CD14-positive monocyte (primary cell): ENCODE results near the gene MVB12B. TPM values are rescaled to one million over a fixed set of nuclear protein-coding genes. Genes with fewer than 3 reads are reported as not detected.

Source experiments
- DNase-seq, 3 donors: peaks; one replicate each; pipeline ENCODE4 v3.0.0-alpha.2; 2011 to 2022
- H2AFZ ChIP-seq: 2 replicates; pipeline ENCODE4 v1.6.0; 2012; ENCODE audit warnings: mild to moderate bottlenecking, low read depth, low read length, inconsistent platforms; ENCODE audit not compliant: insufficient read depth, poor library complexity, severe bottlenecking
- H3K27ac ChIP-seq, 2 donors: 1 replicate in 1 of 2; 2 replicates in 1 of 2; pipeline ENCODE4 v1.5.1; 2012 to 2013; ENCODE audit warnings: low read length in 2 of 2, control low read depth in 1 of 2, inconsistent platforms in 1 of 2, low read depth in 1 of 2, mild to moderate bottlenecking in 1 of 2
- H3K27me3 ChIP-seq, 2 donors: one replicate each; pipeline versions ENCODE4 v1.6.0 to v1.6.1; 2011 to 2013; ENCODE audit warnings: low read length in 2 of 2; ENCODE audit not compliant: control insufficient read depth in 2 of 2, insufficient read depth in 2 of 2
- H3K36me3 ChIP-seq, 2 donors: replicated peaks in 1 of 2; 1 replicate in 1 of 2; 2 replicates in 1 of 2; pipeline versions ENCODE4 v1.5.1 to v1.6.1; 2012 to 2013; ENCODE audit warnings: low read length in 2 of 2, control low read depth in 1 of 2, inconsistent platforms in 1 of 2, mild to moderate bottlenecking in 1 of 2; ENCODE audit not compliant: insufficient read depth in 2 of 2, control insufficient read depth in 1 of 2
- H3K4me1 ChIP-seq, 2 donors: 1 replicate in 1 of 2; 2 replicates in 1 of 2; pipeline versions ENCODE4 v1.5.1 to v1.6.1; 2012 to 2013; ENCODE audit warnings: low read length in 2 of 2, control low read depth in 1 of 2, inconsistent platforms in 1 of 2, mild to moderate bottlenecking in 1 of 2, moderate library complexity in 1 of 2; ENCODE audit not compliant: insufficient read depth in 2 of 2, control insufficient read depth in 1 of 2
- H3K4me2 ChIP-seq: replicated peaks from 2 replicates; pipeline ENCODE3; 2012; ENCODE audit warnings: low read length, moderate library complexity, mild to moderate bottlenecking; ENCODE audit not compliant: poor library complexity, severe bottlenecking; ENCODE audit errors: extremely low read depth
- H3K4me3 ChIP-seq, 3 experiments: fragments of 200-600 bp in 1 of 3; sonication (generic) in 1 of 3; replicated peaks in 1 of 3; 1 replicate in 2 of 3; 2 replicates in 1 of 3; pipeline ENCODE4 v1.5.1; 2011 to 2013; ENCODE audit warnings: low read length in 3 of 3, mild to moderate bottlenecking in 3 of 3, control low read depth in 2 of 3, low read depth in 2 of 3, inconsistent platforms in 1 of 3, moderate library complexity in 1 of 3
- H3K79me2 ChIP-seq: 2 replicates; pipeline ENCODE4 v1.6.0; 2012; ENCODE audit warnings: mild to moderate bottlenecking, control low read depth, inconsistent platforms, low read length, moderate library complexity; ENCODE audit not compliant: insufficient read depth
- H3K9ac ChIP-seq: 2 replicates; pipeline ENCODE4 v1.6.0; 2017; ENCODE audit warnings: low read length, mild to moderate bottlenecking; ENCODE audit not compliant: insufficient read depth, poor library complexity, severe bottlenecking
- H3K9me3 ChIP-seq, 2 donors: replicated peaks in 1 of 2; 1 replicate in 1 of 2; 2 replicates in 1 of 2; pipeline versions ENCODE4 v1.5.1 to v1.6.1; 2012 to 2013; ENCODE audit warnings: low read length in 2 of 2, control low read depth in 1 of 2; ENCODE audit not compliant: control insufficient read depth in 1 of 2, insufficient read depth in 1 of 2
- H4K20me1 ChIP-seq: 2 replicates; pipeline ENCODE4 v1.6.0; 2012; ENCODE audit warnings: mild to moderate bottlenecking, low read length, control low read depth, moderate library complexity; ENCODE audit not compliant: insufficient read depth
- H3K27ac Mint-ChIP-seq, 7 donors: one replicate each; pipeline ENCODE4 v1.8.0; 2020; ENCODE audit warnings: mild to moderate bottlenecking in 7 of 7, mixed read lengths in 7 of 7, moderate library complexity in 6 of 7, inconsistent platforms in 2 of 7
- H3K27me3 Mint-ChIP-seq, 3 donors: one replicate each; pipeline ENCODE4 v1.8.0; 2021 to 2022; ENCODE audit warnings: low read depth in 3 of 3, mild to moderate bottlenecking in 3 of 3, mixed read lengths in 3 of 3, moderate library complexity in 3 of 3, inconsistent platforms in 1 of 3
- H3K36me3 Mint-ChIP-seq, 2 donors: one replicate each; pipeline ENCODE4 v1.8.0; 2020; ENCODE audit warnings: mixed read lengths in 2 of 2, inconsistent platforms in 1 of 2, mild to moderate bottlenecking in 1 of 2
- H3K4me1 Mint-ChIP-seq: one replicate; pipeline ENCODE4 v1.8.0; 2020; ENCODE audit warnings: mild to moderate bottlenecking, mixed read lengths
- H3K4me3 Mint-ChIP-seq, 2 donors: one replicate each; pipeline ENCODE4 v1.8.0; 2020; ENCODE audit warnings: mild to moderate bottlenecking in 2 of 2, mixed read lengths in 2 of 2, moderate library complexity in 1 of 2
- H3K9me3 Mint-ChIP-seq, 7 donors: one replicate each; pipeline ENCODE4 v1.8.0; 2020 to 2022; ENCODE audit warnings: mixed read lengths in 7 of 7, mild to moderate bottlenecking in 6 of 7, moderate library complexity in 6 of 7, inconsistent platforms in 2 of 7
- CTCF ChIP-seq: fragments of 200-600 bp; IDR thresholded peaks from one replicate; pipeline ENCODE4 v1.8.0; 2022; ENCODE audit warnings: antibody characterized with exemption, mild to moderate bottlenecking
- WGBS: methylation state at CpG from one replicate; pipeline ENCODE4 v1.1.5; 2013; ENCODE audit warnings: missing lambda C conversion rate; ENCODE audit not compliant: insufficient coverage; 5-methylcytosine and 5-hydroxymethylcytosine counted together
- intact Hi-C, 2 donors: fragments of 100-400 bp; cut with micrococcal nuclease; formaldehyde crosslinking; loops; one replicate each; pipeline versions ENCODE4 v1.15.0 to v1.15.1; 2023
- polyA plus RNA-seq, 3 donors: library from polyadenylated mRNA; depleted of rRNA in 1 of 3; unstranded in 2 of 3; stranded (reverse) in 1 of 3; fragments of 300-500 nt in 2 of 3; fragments of >200 nt in 1 of 3; fragmentation: Illumina TruSeq in 2 of 3; gene quantifications; 1 replicate in 2 of 3; 2 replicates in 1 of 3; pipeline ENCODE4 v1.2.3, GENCODE V29; 2012 to 2021

The MVB12B gene
- polyA plus RNA-seq, 3 donors: 2.8 to 8.1 (median 3.5) TPM

- intact Hi-C loops: no loop called here
- Histone ChIP-seq H3K9ac (no peak overlapping the region), H3K79me2 (no peaks in the 10 kb centered on the region), H3K4me3 (no peak overlapping the region), H3K27ac (no peak overlapping the region), H3K27me3 (no peaks in the 10 kb centered on the region), H3K4me2 (peak overlapping the region; percentile 42), H4K20me1 (no peaks in the 10 kb centered on the region), H3K36me3 (peaks cover 0 to 27% of the 10 kb centered on the region in 2 donors), H3K4me1 (peaks cover 24 to 26% of the 10 kb centered on the region in 2 donors), H2AFZ (no peak overlapping the region), H3K9me3 (no peaks in the 10 kb centered on the region)
- peak; percentile 33 to 47 (median 36) for DNase-seq
- Mint-ChIP-seq H3K9me3 (peaks cover 0 to 2% (median 0%) of the 10 kb centered on the region in 7 donors), H3K27ac (peak overlapping the region in 1 of 7 donors; percentile 16), H3K4me1 (peaks cover 31% of the 10 kb centered on the region), H3K4me3 (peak overlapping the region; percentile 38 to 44), H3K36me3 (peaks cover 38% of the 10 kb centered on the region in 2 donors), H3K27me3 (peaks cover 0 to 2% (median 2%) of the 10 kb centered on the region in 3 donors)
- 17% methylated on average over 7 of the region's 9 CpGs for WGBS
- no peak for TF ChIP-seq CTCF
These were observed 102.0 kb downstream of the MVB12B start for GRCh38 chr9:126428534-126429175.

- Histone ChIP-seq H3K36me3 (peaks cover 0 to 27% of the 10 kb centered on the region in 2 donors), H3K4me1 (peaks cover 24 to 25% of the 10 kb centered on the region in 2 donors), H3K9ac (no peak overlapping the region), H3K79me2 (no peaks in the 10 kb centered on the region), H4K20me1 (no peaks in the 10 kb centered on the region), H3K4me2 (no peak overlapping the region), H2AFZ (no peak overlapping the region), H3K4me3 (no peak overlapping the region), H3K9me3 (no peaks in the 10 kb centered on the region), H3K27ac (no peak overlapping the region), H3K27me3 (no peaks in the 10 kb centered on the region)
- H3K4me3 Mint-ChIP-seq: no peak overlapping the region
- intact Hi-C loops: no loop called here
- no peak for TF ChIP-seq CTCF
- peaks cover 31% of the 10 kb centered on the region for H3K4me1 Mint-ChIP-seq
- H3K27me3 Mint-ChIP-seq: peaks cover 0 to 2% (median 2%) of the 10 kb centered on the region in 3 donors
- peaks cover 0 to 2% (median 0%) of the 10 kb centered on the region in 7 donors for H3K9me3 Mint-ChIP-seq
- H3K36me3 Mint-ChIP-seq: peaks cover 36 to 40% of the 10 kb centered on the region in 2 donors
- H3K27ac Mint-ChIP-seq: peak overlapping the region in 1 of 7 donors; percentile 4
- WGBS: 97% methylated on average over 5 of the region's 8 CpGs
- DNase-seq: no peak
These were observed 102.6 kb downstream of the MVB12B start for GRCh38 chr9:126429190-126429589.
